Right kidney (tissue), 1 donor: ENCODE results near the gene WDR27.
"Not testable (repeated sequence)": the region's sequence is repeated elsewhere in the genome, so short reads cannot be mapped to it uniquely, and the experiment has no call there.

ENCODE experiments used
- DNase-seq: peaks from one replicate; pipeline ENCODE4 v3.0.0-alpha.2; 2016

WDR27 gene

GRCh38 chr6:169604076-169604475, 97.8 kb downstream of the WDR27 start:
- no peak for DNase-seq

DNA sequence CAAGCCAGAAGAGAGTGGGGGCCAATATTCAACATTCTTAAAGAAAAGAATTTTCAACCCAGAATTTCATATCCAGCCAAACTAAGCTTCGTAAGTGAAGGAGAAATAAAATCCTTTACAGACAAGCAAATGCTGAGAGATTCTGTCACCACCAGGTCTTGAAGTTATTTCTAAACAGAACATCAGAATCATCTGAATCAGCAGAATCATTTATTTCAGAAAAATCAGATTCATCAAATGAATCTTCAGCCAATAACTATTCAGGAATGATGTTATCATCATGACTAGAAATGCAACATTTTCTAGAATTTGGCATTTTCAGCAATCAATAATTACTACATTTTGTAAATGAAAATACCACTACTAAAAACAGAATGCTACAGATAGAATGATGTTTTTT, 100.7 kb downstream of the WDR27 start:
- not testable (repeated sequence) for DNase-seq

- DNase-seq: no peak
Observed at GRCh38 chr6:169592558-169592957, 109.3 kb downstream of the WDR27 start.

DNA sequence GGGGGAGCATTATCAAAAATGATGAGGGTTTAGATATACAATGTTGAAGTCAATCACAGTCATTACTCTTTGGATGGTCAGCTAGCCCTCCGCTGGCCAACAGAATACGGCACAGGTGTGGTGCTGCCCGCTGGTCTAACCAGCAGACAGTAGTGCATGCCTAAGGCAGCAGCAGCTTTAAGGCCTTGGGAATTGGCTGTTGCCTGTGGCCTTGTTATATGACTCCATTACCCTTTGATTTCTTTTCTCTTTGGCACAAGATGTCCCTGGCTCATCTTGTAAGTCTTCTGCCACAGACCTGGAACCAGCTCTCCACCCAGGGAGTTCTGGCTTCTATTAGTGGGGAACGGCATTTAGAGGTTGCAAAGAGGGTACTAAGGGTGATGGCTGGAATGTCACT, 110.2 kb downstream of the WDR27 start:
- DNase-seq: no peak

GRCh38 chr6:169590376-169590939, 111.4 kb downstream of the WDR27 start:
- no peak for DNase-seq

DNA sequence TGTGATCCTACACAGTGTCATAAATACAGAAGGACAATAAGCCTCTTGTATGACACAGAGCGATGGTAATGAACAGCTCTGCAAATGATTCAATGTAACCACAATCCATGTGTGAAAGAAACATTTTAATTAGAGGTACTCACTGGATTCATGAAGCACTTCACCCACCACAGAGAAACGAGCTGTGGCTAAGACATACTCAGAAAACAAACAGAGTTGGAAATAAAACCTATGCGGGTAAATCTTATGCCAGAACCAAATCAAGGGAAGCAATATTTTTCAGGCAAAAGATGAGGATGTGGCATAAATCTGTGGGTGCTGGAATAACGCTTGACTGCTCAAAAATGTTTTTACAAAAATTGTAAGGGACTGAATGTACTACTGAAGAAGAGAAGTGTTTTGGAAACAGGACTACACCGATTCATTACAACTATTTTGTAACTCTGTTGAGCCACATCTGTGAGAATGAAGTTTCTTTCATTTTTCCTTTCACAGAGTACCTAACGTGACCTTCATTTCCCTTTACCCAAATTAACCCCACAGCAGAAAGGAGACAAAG, 112.1 kb downstream of the WDR27 start:
- DNase-seq: no peak

- no peak for DNase-seq
Observed at GRCh38 chr6:169589293-169589692, 112.5 kb downstream of the WDR27 start.

DNA sequence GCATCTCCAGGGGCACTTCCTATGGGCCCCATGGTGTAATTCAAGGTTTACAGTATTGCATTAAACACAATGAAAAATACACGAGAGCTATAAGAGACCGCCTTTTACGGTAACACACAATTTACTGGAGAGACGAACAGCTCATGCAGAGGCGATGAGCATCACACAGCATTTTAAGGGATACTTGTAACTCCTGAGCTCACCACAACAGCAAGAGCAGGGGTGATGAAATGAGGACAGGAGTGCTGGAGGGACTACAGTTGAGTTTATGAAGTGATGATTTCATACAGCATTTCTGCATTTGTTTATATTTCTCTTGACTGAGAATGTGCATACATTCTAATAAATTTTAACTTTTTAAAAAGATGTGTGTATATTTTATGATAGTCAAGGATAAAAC, 113.9 kb downstream of the WDR27 start:
- DNase-seq: no peak

GRCh38 chr6:169583886-169584541, 117.8 kb downstream of the WDR27 start:
- DNase-seq: no peak

DNA sequence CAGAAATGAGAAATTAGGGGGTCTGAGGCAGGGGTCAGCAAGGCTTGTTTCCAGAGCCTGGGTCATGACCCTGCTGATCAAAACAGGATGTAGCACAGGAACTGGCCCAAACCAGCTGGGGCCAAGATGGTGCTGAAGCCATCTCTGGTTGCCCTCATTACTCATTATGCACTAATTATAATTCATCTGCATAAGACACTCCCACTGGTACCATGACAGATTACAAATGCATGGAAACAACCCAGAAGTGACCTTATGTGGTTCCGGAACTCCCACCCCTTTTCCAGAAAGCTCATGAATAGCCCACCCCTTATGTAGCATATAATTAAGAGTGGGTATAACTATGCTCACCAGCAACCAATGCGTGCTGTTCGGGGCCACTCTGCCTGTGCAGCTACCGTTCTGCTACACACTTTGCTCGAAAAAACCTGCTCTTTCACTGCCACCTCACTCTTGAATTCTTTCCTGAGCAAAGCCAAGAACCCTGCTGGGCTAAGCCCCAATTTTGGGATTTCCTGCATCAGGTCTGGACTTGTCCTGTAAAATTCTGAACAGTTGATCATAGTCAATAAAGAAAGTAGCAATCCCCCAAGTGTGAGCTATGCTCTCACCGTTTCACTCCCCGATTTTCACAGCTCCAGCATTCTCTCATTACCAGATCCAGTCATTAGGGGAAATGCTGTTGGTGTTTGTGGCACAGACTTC, 122.3 kb downstream of the WDR27 start:
- no peak for DNase-seq

GRCh38 chr6:169577974-169578373, 123.9 kb downstream of the WDR27 start:
- DNase-seq: no peak

GRCh38 chr6:169577236-169577635, 124.6 kb downstream of the WDR27 start:
- DNase-seq: no peak

GRCh38 chr6:169575821-169576220, 126.0 kb downstream of the WDR27 start:
- DNase-seq: no peak

- no peak for DNase-seq
Observed at GRCh38 chr6:169575365-169575764, 126.5 kb downstream of the WDR27 start.

GRCh38 chr6:169574420-169574819, 127.4 kb downstream of the WDR27 start:
- no peak for DNase-seq

- DNase-seq: no peak
Observed at GRCh38 chr6:169573883-169574282, 127.9 kb downstream of the WDR27 start.

DNA sequence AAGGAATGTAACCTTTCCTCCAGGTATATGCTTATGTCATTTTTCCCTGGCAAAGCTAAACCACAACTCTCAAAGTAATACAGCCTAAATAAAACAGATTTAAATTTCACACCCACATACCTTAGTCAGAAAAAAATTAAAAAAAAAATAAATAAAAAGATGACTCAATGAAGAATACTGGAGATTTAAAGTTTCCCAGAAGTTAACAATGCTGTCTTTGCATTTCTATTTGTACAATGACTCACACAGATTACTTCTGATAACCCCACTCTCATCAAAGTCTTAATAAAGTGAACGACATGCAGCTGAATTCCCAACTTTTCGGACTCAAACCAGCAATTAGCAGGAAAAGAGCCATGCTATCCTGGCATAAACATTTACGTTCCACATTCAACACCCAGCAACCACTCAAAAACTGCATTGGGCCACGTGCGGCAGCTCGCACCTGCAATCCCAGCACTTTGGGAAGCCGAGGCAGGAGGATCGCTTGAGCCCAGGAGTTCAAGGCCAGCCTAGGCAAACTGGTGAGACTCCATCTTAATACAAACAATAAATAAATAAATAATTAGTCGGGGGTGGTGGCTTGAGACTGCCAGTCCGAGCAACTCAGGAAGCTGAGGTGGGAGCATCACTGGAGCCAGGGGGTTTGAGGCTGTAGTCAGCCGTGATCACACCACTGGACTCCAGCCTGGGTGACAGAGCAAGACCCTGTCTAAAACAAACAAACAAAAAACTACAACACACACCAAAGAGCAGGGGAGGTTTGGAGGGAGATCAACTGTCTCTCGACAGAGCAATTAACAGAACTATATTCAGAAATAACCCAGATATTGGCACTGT, 130.5 kb downstream of the WDR27 start:
- DNase-seq: no peak

DNA sequence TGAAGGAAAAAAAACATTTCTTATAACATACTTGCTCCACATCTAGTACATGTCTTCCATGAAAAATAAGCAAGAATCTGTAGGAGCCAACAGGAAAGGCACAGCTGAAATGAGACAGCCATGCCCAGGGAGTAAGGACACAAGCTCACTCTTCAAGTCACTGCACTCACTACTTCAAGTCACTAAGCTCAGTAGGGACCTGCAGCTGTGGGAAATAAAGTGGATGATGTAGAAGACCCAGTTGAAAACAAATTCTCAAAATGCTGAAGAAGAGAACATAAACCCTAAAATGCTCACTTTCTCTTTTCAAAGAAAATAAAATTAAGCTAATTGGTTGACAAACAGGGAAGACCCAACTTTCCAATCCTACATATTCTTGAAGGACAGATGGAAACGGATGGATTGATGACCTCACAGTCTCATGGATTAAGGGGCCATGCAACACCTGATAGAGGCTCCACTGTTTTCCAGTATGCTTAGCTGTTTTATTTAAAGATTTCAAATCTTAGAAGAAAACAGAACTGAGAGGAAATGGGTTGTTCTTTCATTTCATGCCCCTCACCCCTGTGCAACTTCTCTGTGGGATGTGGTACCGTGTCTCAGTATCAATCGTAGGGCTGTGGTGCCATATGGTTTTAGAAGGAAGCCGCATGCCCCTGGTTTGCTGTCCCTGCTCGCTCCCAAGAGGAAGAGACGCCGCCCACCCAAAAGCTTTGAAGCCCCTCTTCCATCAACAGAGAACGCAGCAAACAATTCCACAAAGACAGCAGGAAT, 133.3 kb downstream of the WDR27 start:
- no peak for DNase-seq

DNA sequence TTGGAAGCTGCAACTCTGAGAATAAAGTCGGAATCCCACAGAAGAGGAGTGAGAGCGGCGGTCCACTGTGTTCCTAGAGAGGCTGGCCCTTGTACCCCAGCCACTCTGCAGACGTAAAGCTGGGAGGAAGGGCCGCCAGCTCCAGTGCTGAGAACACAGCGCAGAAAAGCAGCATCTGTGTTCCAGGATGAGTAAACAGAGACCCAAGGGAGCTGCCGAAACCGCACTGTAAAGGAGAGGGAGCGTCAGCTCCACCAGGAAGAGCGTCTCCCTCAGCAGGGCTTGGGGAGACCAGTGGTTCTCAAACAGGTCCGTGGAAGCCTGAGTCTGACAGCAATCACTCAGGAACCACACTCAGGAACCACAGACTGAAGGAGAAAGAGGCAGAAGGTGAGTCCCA, 134.0 kb downstream of the WDR27 start:
- no peak for DNase-seq

DNA sequence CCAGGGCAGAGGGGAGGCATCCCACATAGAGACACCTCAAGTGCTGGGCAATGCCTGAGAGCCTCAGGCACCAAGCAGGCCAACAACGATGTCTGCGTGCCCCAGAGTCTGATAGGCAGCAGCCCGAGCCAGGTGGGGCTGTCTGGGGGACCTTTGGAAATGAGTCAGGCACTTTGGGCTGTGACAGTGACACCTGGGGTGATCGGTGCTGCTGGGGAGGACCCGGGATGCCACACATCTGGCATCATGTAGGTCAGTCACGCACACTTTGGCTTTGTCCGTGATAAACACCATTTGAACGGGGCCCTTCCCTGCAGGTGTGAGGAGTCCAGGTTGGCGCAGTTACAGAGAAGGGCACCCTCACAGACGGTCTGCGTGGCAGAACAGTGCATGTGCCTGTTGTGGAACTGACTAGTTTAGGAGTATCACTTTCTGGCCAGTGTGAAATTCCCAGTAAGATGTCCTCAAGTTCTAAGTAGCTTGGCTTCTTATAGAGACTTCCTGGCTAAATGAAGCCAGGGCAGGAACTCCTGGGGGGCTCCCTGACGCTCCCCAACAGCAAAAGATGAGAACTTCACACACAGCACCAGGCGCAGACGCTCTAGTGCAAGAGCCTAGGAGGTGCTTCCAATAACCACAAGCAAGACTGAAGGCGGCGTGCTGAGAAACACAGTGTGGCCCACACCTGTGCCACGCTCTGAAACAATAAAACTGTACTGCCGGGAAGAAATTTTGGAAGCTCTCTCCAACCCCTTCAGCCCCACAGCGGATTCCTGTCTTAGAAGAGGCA, 134.7 kb downstream of the WDR27 start:
- DNase-seq: no peak

GRCh38 chr6:169566319-169566718, 135.5 kb downstream of the WDR27 start:
- no peak for DNase-seq
